HG02943 (cell line): Measurements from ENCODE around the gene COL10A1.

Experiments used
- ATAC-seq: cut with Tn5 transposase; IDR thresholded peaks from one replicate; pipeline ENCODE4 v1.9.1; 2021; ENCODE audit warnings: mild to moderate bottlenecking, low read depth, moderate library complexity; ENCODE audit not compliant: unreplicated experiment

COL10A1 gene

DNA sequence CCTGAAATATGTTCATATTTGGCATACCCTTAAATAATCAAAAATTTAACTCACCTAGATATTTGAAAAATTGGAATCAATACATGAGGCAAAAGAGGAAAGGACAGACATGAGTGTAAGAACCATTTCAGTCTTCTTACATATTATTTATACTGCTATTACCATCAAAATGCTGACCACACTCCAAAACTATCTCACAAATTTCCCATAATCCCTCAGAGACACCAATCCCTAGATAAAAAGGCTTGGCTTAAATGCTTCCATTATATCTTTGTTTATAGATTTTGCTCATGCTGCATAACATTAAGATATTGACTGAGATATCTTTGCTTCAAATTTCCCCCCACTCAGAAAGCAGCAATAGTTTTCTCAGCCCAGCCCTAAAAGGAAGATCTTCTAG lies 37.0 kb downstream of the COL10A1 start:
- ATAC-seq: no peak

DNA sequence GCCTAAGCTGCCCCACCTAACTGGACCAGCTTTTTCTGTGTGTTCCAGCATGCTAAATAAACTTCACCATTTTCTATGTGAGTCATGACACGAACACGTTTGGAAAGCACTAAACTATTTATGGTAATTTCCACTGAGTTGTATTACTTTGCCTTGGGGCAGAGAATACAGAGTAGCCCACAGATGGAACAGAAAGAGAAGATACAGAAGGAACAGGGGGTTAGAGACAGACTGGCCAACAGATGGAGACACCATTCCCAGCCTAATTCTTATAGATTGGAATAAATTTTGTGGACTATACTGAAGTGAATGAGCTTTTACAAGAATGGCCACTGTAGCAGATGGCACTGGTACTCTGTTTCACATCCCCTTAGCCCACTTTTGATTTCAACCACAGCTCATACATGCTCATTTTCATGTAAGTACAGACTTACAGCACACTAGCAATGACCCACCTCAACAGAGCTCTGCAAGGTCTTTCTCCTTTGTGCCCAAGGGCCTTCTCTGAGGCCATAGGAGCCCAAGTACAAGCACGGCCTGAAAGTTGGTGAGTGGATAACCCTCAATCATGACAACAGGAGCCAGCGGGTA lies 38.4 kb downstream of the COL10A1 start:
- ATAC-seq: peak; percentile 97

DNA sequence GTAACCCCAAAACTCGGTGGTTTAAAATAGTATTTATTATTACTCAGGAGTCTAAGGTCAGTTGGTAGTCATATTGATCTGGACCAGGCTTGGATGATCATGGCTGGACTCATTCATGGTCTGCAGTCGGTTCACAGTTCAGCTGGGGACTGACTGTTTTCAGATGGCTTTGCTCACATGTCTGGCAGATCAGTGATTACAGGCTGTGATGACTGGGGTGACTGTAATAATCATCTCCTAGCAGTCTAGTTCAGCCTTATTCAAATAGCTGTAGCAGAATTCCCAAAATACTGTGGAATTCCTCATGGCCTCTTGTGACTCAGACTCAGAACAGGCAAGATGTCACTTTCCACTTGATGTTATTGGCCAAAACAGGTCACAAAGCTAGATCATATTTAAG lies 41.6 kb downstream of the COL10A1 start:
- ATAC-seq: no peak

DNA sequence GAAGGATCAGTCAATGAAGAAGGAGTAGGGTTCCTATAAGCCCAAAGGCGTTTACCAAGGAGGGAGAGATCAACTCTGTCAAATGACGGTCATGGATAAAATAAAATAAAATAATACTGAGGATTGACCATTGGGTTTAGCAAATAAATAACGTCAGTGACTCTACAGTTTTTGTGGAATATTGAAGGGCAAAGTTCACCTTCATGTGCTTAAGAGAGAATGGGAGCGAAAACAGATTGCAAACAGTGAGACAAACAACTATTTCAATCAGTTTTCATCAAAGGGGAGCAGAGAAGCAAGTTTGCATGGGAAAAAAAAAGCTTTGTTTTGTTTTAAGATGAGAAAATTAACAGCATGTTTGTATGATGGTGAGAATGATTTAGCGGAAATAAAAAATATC lies 42.9 kb downstream of the COL10A1 start:
- ATAC-seq: no peak

DNA sequence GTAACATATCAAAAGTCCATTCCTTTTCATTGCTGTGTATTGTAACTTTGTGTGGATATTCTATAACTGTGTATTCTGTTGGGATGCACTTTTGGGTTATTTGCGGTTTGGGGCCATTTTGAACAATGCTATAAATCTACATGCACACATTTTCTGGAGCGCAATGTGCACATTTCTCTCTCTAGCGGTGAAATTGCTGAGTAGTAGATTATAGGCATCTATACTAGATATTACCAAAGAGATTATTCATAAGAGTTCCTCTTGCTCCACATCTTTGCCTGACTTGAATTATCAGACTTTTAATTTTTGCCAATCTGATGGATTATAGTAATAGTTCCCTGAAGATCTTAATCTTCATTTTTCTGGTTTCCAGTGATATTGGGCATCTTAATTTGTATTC lies 47.0 kb downstream of the COL10A1 start:
- ATAC-seq: no peak

DNA sequence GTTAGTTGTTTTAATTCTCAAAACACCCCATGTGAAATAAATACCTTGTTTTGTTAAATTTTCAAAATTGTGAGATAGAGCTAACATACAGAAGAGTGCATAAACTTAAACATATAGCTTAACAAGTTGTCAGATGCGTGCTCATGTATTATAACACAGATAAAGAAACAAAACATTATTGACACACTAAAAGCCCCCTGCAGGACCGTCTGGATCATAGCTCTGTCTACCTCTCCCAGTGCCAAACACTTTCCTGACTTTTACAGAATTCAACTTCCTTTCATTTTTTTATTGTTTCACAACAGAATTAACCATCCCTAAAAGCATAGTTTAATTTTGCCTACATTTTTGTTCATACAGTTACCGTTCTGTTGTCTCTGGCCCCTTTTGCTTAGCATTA lies 47.4 kb downstream of the COL10A1 start:
- no peak for ATAC-seq

DNA sequence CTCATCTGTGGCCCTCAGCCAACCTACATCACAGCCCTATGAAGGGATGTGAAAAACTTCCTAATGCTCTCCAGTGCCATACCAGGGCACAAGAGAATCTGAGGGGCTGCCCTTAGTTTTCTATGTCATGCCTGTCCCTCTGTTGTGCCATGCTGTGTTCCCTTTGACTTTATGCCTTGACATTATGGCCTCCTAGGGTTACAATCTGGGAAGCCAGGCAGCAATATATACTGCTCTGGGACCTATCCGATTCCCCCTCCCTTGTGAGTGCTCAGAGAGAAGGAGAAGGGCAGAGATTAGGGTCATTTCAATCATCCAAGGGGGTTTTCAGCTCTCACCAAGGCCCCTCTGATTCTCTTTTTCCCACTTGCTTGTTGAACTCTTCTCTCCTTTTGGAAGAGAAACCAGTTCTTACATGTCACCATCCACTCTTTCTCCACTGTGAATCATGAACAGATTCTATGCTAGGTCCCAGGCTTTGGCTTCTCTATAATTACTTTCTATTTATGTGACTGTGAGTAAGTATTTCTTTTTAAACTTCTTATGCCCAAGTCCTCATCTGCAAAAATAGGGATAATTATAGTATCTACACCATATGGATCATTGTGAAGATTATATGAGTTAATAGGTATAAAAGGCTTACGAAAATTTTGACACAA lies 51.1 kb downstream of the COL10A1 start:
- ATAC-seq: no peak

DNA sequence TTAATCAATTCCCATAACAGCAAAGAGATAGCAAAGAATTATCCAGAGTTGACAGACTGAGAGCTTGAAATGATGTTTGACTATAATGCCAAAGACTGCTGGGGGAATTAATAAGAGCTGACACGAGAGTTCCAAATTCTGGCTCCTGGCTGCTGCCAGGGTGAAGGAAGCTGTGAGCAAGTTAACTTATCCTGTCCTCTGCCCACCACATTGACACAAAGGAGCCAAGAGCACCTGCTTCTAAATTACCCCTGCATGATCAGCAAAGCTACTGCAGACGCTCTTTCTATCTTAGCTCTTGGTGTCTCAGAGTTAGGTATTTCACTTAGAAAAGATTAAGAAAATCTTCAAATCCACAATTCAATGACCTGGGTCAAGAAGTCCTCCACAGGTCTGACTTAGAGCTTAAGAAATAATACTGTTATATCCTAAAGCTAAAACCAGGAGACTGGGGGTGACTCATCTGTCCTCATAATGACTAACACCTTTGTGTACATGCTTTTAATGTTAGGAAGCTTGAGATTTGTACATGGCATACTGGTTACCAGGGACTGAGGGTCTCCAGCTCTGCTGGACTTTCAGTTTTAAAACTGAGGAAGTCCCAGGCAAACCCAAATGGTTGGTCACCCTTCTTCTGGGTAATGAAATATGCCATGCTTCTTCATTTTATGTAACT lies 52.0 kb downstream of the COL10A1 start:
- no peak for ATAC-seq

DNA sequence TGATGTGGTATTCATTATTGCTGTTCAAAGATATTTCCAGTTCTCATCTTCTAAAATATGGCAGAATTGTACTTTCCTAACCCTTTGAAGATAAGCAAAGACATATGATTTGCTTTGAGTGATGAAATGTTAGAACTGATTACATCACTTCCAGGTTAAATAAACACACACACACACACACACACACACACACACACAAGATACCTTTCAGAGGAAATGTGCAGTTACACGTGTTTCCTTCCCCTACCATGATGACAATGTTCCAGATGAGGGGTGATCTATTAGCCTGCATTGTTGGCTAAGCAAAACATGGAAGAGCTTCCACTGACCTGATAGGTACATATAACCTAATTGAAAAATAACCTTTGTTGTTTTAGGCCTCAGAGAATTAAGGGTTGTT lies 53.6 kb downstream of the COL10A1 start:
- ATAC-seq: no peak

DNA sequence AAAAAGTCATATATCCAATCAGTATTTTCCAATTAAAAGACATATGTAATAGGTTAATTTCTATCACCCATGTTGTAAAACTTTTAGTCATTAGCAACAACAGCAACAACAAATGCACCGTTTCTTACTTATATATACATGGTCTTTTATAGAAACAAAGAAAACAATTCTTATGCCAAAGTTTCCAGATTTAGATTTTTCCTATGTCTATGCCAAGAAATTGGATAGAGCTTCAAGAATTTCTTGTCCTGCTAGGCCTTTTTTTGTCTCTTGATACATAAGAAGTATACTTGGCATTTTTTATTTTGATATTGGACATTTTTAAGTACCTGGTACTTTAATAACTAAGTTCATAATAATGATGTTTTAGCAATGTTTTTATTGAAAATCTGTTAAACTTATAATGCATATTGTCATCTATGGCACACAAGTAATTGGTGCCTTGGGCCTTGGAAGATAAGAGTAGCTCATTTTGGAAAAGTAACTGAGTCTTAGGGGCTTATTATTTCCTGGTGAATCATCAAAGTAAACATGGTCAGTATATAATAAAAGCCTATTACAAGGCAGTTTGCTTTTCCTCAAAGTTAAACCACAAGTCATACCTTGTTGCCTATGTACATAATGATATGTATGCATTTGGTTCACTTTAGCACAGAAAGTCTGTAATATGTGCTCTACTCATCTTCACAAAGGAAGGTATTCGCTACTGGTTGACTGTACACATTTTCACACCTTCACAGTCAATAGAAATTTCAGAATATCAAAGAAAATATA lies 55.1 kb downstream of the COL10A1 start:
- no peak for ATAC-seq

DNA sequence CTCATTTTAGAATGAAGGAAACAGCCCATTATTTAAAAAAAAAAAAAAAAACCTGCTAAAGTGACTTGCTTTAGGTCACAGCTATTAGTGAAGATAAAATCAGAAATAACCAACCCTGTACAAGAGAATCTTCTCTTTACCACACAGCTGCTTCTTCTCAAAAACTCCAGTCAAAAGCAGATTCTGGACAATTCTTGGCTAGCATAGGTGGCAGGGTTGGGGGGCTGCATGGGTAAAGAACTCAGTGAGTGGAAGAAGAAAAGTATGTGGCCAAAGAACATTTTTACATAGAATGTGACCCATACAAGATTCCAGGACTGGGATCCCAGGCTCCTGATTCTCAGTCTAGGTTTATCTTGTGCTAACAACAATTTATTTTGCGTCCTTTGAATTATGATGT lies 55.8 kb downstream of the COL10A1 start:
- no peak for ATAC-seq
